Hepatocyte (in vitro differentiated cells): ENCODE measurements around the gene HMGN2. TPM values are rescaled to one million over a fixed set of nuclear protein-coding genes. Genes with fewer than 3 reads are reported as not detected.

Experiments used
- DNase-seq: peaks from one replicate; pipeline ENCODE4 v3.0.0-alpha.2; 2016; ENCODE audit warnings: low spot score
- H2AFZ ChIP-seq: fragments of 200-600 bp; sonication (generic); 2 replicates; pipeline ENCODE4 v1.6.0; 2016; ENCODE audit warnings: antibody characterized with exemption, mild to moderate bottlenecking
- H3K27ac ChIP-seq: fragments of 200-600 bp; sonication (generic); 2 replicates; pipeline ENCODE4 v1.5.1; 2016; ENCODE audit warnings: mild to moderate bottlenecking
- H3K27me3 ChIP-seq: fragments of 200-600 bp; sonication (generic); 2 replicates; pipeline ENCODE4 v1.6.1; 2016
- H3K36me3 ChIP-seq: fragments of 200-600 bp; sonication (generic); replicated peaks from 2 replicates; pipeline ENCODE4 v1.5.1; 2016; ENCODE audit warnings: low read depth; ENCODE audit not compliant: insufficient read depth
- H3K4me1 ChIP-seq: fragments of 200-600 bp; sonication (generic); 2 replicates; pipeline ENCODE4 v1.5.1; 2016; ENCODE audit warnings: mild to moderate bottlenecking, moderate library complexity; ENCODE audit not compliant: insufficient read depth
- H3K4me2 ChIP-seq: fragments of 200-600 bp; sonication (generic); 2 replicates; pipeline ENCODE4 v1.6.0; 2016
- H3K4me3 ChIP-seq: fragments of 200-600 bp; sonication (generic); 2 replicates; pipeline ENCODE4 v1.5.1; 2016; ENCODE audit warnings: mild to moderate bottlenecking
- H3K79me2 ChIP-seq: fragments of 200-600 bp; sonication (generic); 2 replicates; pipeline ENCODE4 v1.6.0; 2017; ENCODE audit warnings: mild to moderate bottlenecking
- H3K9me2 ChIP-seq: fragments of 200-600 bp; sonication (generic); replicated peaks from 2 replicates; pipeline ENCODE4 v1.6.0; 2017; ENCODE audit warnings: mild to moderate bottlenecking; ENCODE audit not compliant: insufficient read depth
- H3K9me3 ChIP-seq: fragments of 200-600 bp; sonication (generic); 2 replicates; pipeline ENCODE4 v1.5.1; 2016; ENCODE audit warnings: low read depth, mild to moderate bottlenecking
- H4K20me1 ChIP-seq: fragments of 200-600 bp; sonication (generic); 2 replicates; pipeline ENCODE4 v1.6.0; 2016; ENCODE audit warnings: mild to moderate bottlenecking; ENCODE audit not compliant: insufficient read depth, poor library complexity, severe bottlenecking
- CTCF ChIP-seq: fragments of 200-600 bp; sonication (generic); IDR thresholded peaks from 2 replicates; pipeline ENCODE4 v1.5.1; 2016; ENCODE audit warnings: antibody characterized with exemption, mild to moderate bottlenecking; ENCODE audit not compliant: poor library complexity
- EZH2 ChIP-seq: fragments of 200-600 bp; sonication (generic); IDR thresholded peaks from 2 replicates; pipeline ENCODE4 v1.6.1; 2016; ENCODE audit warnings: antibody characterized with exemption, mild to moderate bottlenecking, borderline replicate concordance
- EZH2phosphoT487 ChIP-seq: fragments of 200-600 bp; sonication (generic); IDR thresholded peaks from one replicate; pipeline ENCODE4 v1.6.1; 2018; ENCODE audit warnings: antibody characterized with exemption, mild to moderate bottlenecking, low read depth, moderate library complexity; ENCODE audit not compliant: unreplicated experiment, severe bottlenecking
- WGBS: methylation state at CpG from one replicate; pipeline ENCODE4 v1.1.6; 2016; ENCODE audit warnings: low lambda C conversion rate; ENCODE audit errors: missing lambda C conversion rate; 5-methylcytosine and 5-hydroxymethylcytosine counted together
- polyA plus RNA-seq: library from polyadenylated mRNA; unstranded; fragments of >200 nt; fragmentation: Nextera tagmentation; extraction: Ambion mirVana; gene quantifications from 2 replicates; pipeline ENCODE4 v1.2.1, GENCODE V29; 2016
- total RNA-seq: library from RNA; depleted of rRNA; stranded (reverse); fragments of >200 nt; gene quantifications from 2 replicates; pipeline ENCODE4 v1.2.3, GENCODE V29; 2014

Gene HMGN2
- total and polyA plus RNA-seq, 2 experiments from 2014 or later = 215 to 467 TPM

- Histone ChIP-seq H3K4me3 (no peak overlapping the region), H3K9me2 (no peaks in the 10 kb centered on the region), H3K27ac (no peak overlapping the region), H4K20me1 (peaks cover 27% of the 10 kb centered on the region), H3K27me3 (no peaks in the 10 kb centered on the region), H3K9me3 (no peaks in the 10 kb centered on the region), H3K79me2 (peaks cover 31% of the 10 kb centered on the region), H3K4me2 (no peak overlapping the region), H3K4me1 (peaks cover 24% of the 10 kb centered on the region), H2AFZ (no peak overlapping the region), H3K36me3 (no peaks in the 10 kb centered on the region)
- 95% methylated on average over 3 of the region's 3 CpGs for WGBS
- DNase-seq = no peak
- TF ChIP-seq EZH2 (no peak), EZH2phosphoT487 (no peak), CTCF (no peak)
These were observed 3.7 kb downstream of the HMGN2 start for GRCh38 chr1:26475989-26476388.

- Histone ChIP-seq H3K9me3 (no peaks in the 10 kb centered on the region), H3K27ac (no peak overlapping the region), H3K4me3 (no peak overlapping the region), H3K27me3 (no peaks in the 10 kb centered on the region), H3K36me3 (no peaks in the 10 kb centered on the region), H2AFZ (no peak overlapping the region), H3K4me1 (peaks cover 16% of the 10 kb centered on the region), H4K20me1 (peaks cover 26% of the 10 kb centered on the region), H3K9me2 (no peaks in the 10 kb centered on the region), H3K4me2 (no peak overlapping the region), H3K79me2 (peaks cover 27% of the 10 kb centered on the region)
- TF ChIP-seq CTCF = no peak
- no peak for TF ChIP-seq EZH2
- no peak for DNase-seq
- WGBS = 97% methylated on average over 4 of the region's 4 CpGs
These were observed 4.7 kb downstream of the HMGN2 start for GRCh38 chr1:26476958-26477357.

GRCh38 chr1:26477446-26478152, 5.4 kb downstream of the HMGN2 start:
- no peak overlapping the region for H3K4me3 ChIP-seq
- WGBS = 84% methylated on average over 8 of the region's 8 CpGs
- H3K36me3 ChIP-seq = no peaks in the 10 kb centered on the region
- H3K4me1 ChIP-seq = peaks cover 16% of the 10 kb centered on the region
- H3K4me2 ChIP-seq = no peak overlapping the region
- no peak overlapping the region for H2AFZ ChIP-seq
- peaks cover 26% of the 10 kb centered on the region for H4K20me1 ChIP-seq
- TF ChIP-seq EZH2 (no peak), EZH2phosphoT487 (no peak), CTCF (no peak)
- H3K9me2 ChIP-seq = no peaks in the 10 kb centered on the region
- DNase-seq = no peak
- H3K27ac ChIP-seq = no peak overlapping the region
- H3K27me3 ChIP-seq = no peaks in the 10 kb centered on the region
- H3K9me3 ChIP-seq = no peaks in the 10 kb centered on the region
- peaks cover 27% of the 10 kb centered on the region for H3K79me2 ChIP-seq
